Gastrocnemius medialis (tissue), 4 donors: ENCODE measurements around the gene DCTN3.

Source experiments
- POLR2A ChIP-seq, 2 donors: fragments of 450-650 bp; IDR thresholded peaks; one replicate each; pipeline ENCODE4 v1.6.1; 2017; ENCODE audit warnings: antibody characterized with exemption in 2 of 2, mild to moderate bottlenecking in 2 of 2, moderate library complexity in 2 of 2
- TF ChIP-seq, protein P1 (sequence below), 5 experiments: fragments of 450-650 bp in 3 of 5; fragments of 200-600 bp in 2 of 5; sonication (generic) in 2 of 5; IDR thresholded peaks in 4 of 5; conservative IDR thresholded peaks in 1 of 5; 1 replicate in 4 of 5; 2 replicates in 1 of 5; pipeline ENCODE4 v1.5.1; 2016 to 2019; ENCODE audit warnings: antibody characterized with exemption in 5 of 5, mild to moderate bottlenecking in 3 of 5, moderate library complexity in 3 of 5

- TF ChIP-seq POLR2A (IDR thresholded peaks at IDR 0.05) = no peak
- TF ChIP-seq, protein P1, sequence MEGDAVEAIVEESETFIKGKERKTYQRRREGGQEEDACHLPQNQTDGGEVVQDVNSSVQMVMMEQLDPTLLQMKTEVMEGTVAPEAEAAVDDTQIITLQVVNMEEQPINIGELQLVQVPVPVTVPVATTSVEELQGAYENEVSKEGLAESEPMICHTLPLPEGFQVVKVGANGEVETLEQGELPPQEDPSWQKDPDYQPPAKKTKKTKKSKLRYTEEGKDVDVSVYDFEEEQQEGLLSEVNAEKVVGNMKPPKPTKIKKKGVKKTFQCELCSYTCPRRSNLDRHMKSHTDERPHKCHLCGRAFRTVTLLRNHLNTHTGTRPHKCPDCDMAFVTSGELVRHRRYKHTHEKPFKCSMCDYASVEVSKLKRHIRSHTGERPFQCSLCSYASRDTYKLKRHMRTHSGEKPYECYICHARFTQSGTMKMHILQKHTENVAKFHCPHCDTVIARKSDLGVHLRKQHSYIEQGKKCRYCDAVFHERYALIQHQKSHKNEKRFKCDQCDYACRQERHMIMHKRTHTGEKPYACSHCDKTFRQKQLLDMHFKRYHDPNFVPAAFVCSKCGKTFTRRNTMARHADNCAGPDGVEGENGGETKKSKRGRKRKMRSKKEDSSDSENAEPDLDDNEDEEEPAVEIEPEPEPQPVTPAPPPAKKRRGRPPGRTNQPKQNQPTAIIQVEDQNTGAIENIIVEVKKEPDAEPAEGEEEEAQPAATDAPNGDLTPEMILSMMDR (IDR thresholded peaks at IDR 0.05 in 4 of 5, conservative IDR thresholded peaks at IDR 0.05 in 1 of 5) = no peak
Observed at GRCh38 chr9:34579104-34579807, 41.0 kb downstream of the DCTN3 start.
